Osteoblast (primary cell): ENCODE results near the gene UBP1. TPM values are rescaled to one million over a fixed set of nuclear protein-coding genes. Genes with fewer than 3 reads are reported as not detected.
"Not testable (repeated sequence)": the region's sequence is repeated elsewhere in the genome, so short reads cannot be mapped to it uniquely, and the experiment has no call there.

ENCODE experiments used
- DNase-seq: peaks from one replicate; pipeline ENCODE4 v3.0.0; 2011; ENCODE audit warnings: low spot score, mixed read lengths; ENCODE audit not compliant: insufficient read length; ENCODE audit errors: missing footprints
- H2AFZ ChIP-seq: 2 replicates; pipeline ENCODE4 v1.6.0; 2011; ENCODE audit warnings: mild to moderate bottlenecking, low read length
- H3K27ac ChIP-seq: 2 replicates; pipeline ENCODE4 v1.5.1; 2011; ENCODE audit warnings: mild to moderate bottlenecking, low read depth, low read length, moderate library complexity
- H3K27me3 ChIP-seq: 2 replicates; pipeline ENCODE4 v1.6.0; 2012; ENCODE audit warnings: mild to moderate bottlenecking, control low read depth, inconsistent platforms, low read length, moderate library complexity; ENCODE audit not compliant: insufficient read depth
- H3K36me3 ChIP-seq: 2 replicates; pipeline ENCODE4 v1.5.1; 2011; ENCODE audit warnings: mild to moderate bottlenecking, low read length, control low read depth, moderate library complexity; ENCODE audit not compliant: insufficient read depth
- H3K4me1 ChIP-seq: 2 replicates; pipeline ENCODE4 v1.5.1; 2011; ENCODE audit warnings: mild to moderate bottlenecking, low read length, control low read depth, moderate library complexity; ENCODE audit not compliant: insufficient read depth
- H3K4me2 ChIP-seq: 2 replicates; pipeline ENCODE4 v1.6.0; 2011; ENCODE audit warnings: mild to moderate bottlenecking, low read length; ENCODE audit not compliant: insufficient read depth
- H3K4me3 ChIP-seq: fragments of 200-600 bp; sonication (generic); 3 replicates; pipeline ENCODE4 v1.5.1; 2012; ENCODE audit warnings: mild to moderate bottlenecking, low read length, inconsistent platforms; ENCODE audit not compliant: insufficient read depth
- H3K79me2 ChIP-seq: 2 replicates; pipeline ENCODE4 v1.6.0; 2012; ENCODE audit warnings: mild to moderate bottlenecking, low read length, control low read depth, inconsistent platforms; ENCODE audit not compliant: insufficient read depth
- H3K9me3 ChIP-seq: 2 replicates; pipeline ENCODE4 v1.5.1; 2011; ENCODE audit warnings: low read depth, low read length, control low read depth
- H4K20me1 ChIP-seq: 2 replicates; pipeline ENCODE4 v1.6.0; 2012; ENCODE audit warnings: mild to moderate bottlenecking, low read length, control low read depth; ENCODE audit not compliant: insufficient read depth
- total RNA-seq: library from RNA; depleted of rRNA; stranded (reverse); fragments of >200 nt; gene quantifications from 2 replicates; pipeline ENCODE4 v1.2.3, GENCODE V29; 2012
- TF ChIP-seq, protein P1 (sequence below): IDR thresholded peaks from 2 replicates; pipeline ENCODE4 v1.5.1; 2011; ENCODE audit warnings: mild to moderate bottlenecking, low read depth, low read length, moderate library complexity; ENCODE audit errors: extremely low read depth

UBP1 gene
- total RNA-seq, 1 donor, result 77.4 TPM

GRCh38 chr3:33474896-33475295, 34.7 kb upstream of the UBP1 start:
- Histone ChIP-seq H3K9me3 (no peaks in the 10 kb centered on the region), H3K36me3 (no peaks in the 10 kb centered on the region), H3K4me1 (no peaks in the 10 kb centered on the region), H3K4me2 (no peak overlapping the region), H3K4me3 (no peak overlapping the region), H3K27me3 (no peaks in the 10 kb centered on the region), H2AFZ (no peak overlapping the region), H4K20me1 (no peaks in the 10 kb centered on the region), H3K27ac (no peak overlapping the region), H3K79me2 (no peaks in the 10 kb centered on the region)
- TF ChIP-seq, protein P1, sequence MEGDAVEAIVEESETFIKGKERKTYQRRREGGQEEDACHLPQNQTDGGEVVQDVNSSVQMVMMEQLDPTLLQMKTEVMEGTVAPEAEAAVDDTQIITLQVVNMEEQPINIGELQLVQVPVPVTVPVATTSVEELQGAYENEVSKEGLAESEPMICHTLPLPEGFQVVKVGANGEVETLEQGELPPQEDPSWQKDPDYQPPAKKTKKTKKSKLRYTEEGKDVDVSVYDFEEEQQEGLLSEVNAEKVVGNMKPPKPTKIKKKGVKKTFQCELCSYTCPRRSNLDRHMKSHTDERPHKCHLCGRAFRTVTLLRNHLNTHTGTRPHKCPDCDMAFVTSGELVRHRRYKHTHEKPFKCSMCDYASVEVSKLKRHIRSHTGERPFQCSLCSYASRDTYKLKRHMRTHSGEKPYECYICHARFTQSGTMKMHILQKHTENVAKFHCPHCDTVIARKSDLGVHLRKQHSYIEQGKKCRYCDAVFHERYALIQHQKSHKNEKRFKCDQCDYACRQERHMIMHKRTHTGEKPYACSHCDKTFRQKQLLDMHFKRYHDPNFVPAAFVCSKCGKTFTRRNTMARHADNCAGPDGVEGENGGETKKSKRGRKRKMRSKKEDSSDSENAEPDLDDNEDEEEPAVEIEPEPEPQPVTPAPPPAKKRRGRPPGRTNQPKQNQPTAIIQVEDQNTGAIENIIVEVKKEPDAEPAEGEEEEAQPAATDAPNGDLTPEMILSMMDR, result no peak
- no peak for DNase-seq

GRCh38 chr3:33473813-33474212, 33.6 kb upstream of the UBP1 start:
- DNase-seq, result no peak
- Histone ChIP-seq H2AFZ (no peak overlapping the region), H3K27me3 (no peaks in the 10 kb centered on the region), H4K20me1 (no peaks in the 10 kb centered on the region), H3K27ac (no peak overlapping the region), H3K79me2 (no peaks in the 10 kb centered on the region), H3K4me2 (no peak overlapping the region), H3K4me3 (no peak overlapping the region), H3K9me3 (no peaks in the 10 kb centered on the region), H3K36me3 (no peaks in the 10 kb centered on the region), H3K4me1 (no peaks in the 10 kb centered on the region)
- TF ChIP-seq, protein P1, result no peak

- no peaks in the 10 kb centered on the region for H4K20me1 ChIP-seq
- H2AFZ ChIP-seq, result no peak overlapping the region
- H3K27me3 ChIP-seq, result no peaks in the 10 kb centered on the region
- H3K36me3 ChIP-seq, result no peaks in the 10 kb centered on the region
- no peak for DNase-seq
- H3K4me1 ChIP-seq, result no peaks in the 10 kb centered on the region
- TF ChIP-seq, protein P1, result no peak
- no peaks in the 10 kb centered on the region for H3K9me3 ChIP-seq
- no peak overlapping the region for H3K4me2 ChIP-seq
- no peak overlapping the region for H3K4me3 ChIP-seq
- H3K27ac ChIP-seq, result no peak overlapping the region
- no peaks in the 10 kb centered on the region for H3K79me2 ChIP-seq
Observed at GRCh38 chr3:33467786-33468185, 27.6 kb upstream of the UBP1 start.

GRCh38 chr3:33461097-33461496, 20.9 kb upstream of the UBP1 start:
- H4K20me1 ChIP-seq, result no peaks in the 10 kb centered on the region
- no peaks in the 10 kb centered on the region for H3K36me3 ChIP-seq
- H3K4me1 ChIP-seq, result no peaks in the 10 kb centered on the region
- no peaks in the 10 kb centered on the region for H3K79me2 ChIP-seq
- no peak overlapping the region for H3K27ac ChIP-seq
- no peak for DNase-seq
- H3K27me3 ChIP-seq, result no peaks in the 10 kb centered on the region
- no peak overlapping the region for H3K4me3 ChIP-seq
- TF ChIP-seq, protein P1, result no peak
- no peaks in the 10 kb centered on the region for H3K9me3 ChIP-seq
- H3K4me2 ChIP-seq, result no peak overlapping the region
- no peak overlapping the region for H2AFZ ChIP-seq

DNA sequence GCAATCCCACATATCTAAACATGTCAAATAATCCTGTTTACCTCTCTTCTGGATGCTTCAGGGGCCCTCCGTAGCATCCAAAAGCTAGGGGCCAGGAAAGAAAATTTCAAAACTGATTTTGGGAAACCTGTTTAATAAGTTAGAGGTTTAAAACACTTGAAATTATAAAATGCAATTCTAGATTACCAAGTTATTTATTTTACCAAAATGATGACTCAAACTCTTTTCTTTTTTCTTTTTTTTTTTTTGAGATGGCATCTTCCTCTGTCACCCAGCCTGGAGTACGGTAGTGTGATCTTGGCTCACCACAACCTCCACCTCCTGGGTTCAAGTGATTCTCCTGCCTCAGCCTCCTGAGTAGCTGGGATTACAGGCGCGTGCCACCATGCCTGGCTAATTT, 19.4 kb upstream of the UBP1 start:
- H4K20me1 ChIP-seq, H3K27ac ChIP-seq, H3K4me3 ChIP-seq, H3K9me3 ChIP-seq, H3K4me1 ChIP-seq, H3K36me3 ChIP-seq, H3K27me3 ChIP-seq, DNase-seq, H3K4me2 ChIP-seq, H2AFZ ChIP-seq, H3K79me2 ChIP-seq: not testable (repeated sequence)
